Fibroblast of lung (primary cell): ENCODE data around the gene ZC3H11A. TPM values are rescaled to one million over a fixed set of nuclear protein-coding genes. Genes with fewer than 3 reads are reported as not detected.

Experiments
- DNase-seq, 2 donors: peaks; one replicate each; pipeline versions ENCODE4 v3.0.0 to v3.0.0-alpha.2; 2010; ENCODE audit warnings: low read depth in 2 of 2
- H2AFZ ChIP-seq: 2 replicates; pipeline ENCODE4 v1.5.1; 2012; ENCODE audit warnings: low read length, control low read depth, inconsistent platforms
- H3K27ac ChIP-seq: 2 replicates; pipeline ENCODE4 v1.5.1; 2011; ENCODE audit warnings: low read length, control low read depth; ENCODE audit not compliant: insufficient read depth
- H3K27me3 ChIP-seq: 2 replicates; pipeline ENCODE4 v1.5.1; 2011; ENCODE audit warnings: mild to moderate bottlenecking, low read length; ENCODE audit not compliant: control insufficient read depth, insufficient read depth
- H3K36me3 ChIP-seq: 2 replicates; pipeline ENCODE4 v1.5.1; 2011; ENCODE audit warnings: low read length; ENCODE audit not compliant: control insufficient read depth, insufficient read depth
- H3K4me1 ChIP-seq: 2 replicates; pipeline ENCODE4 v1.5.1; 2011; ENCODE audit warnings: low read length; ENCODE audit not compliant: control insufficient read depth, insufficient read depth; ENCODE audit errors: extremely low read depth
- H3K4me2 ChIP-seq: 2 replicates; pipeline ENCODE4 v1.5.1; 2011; ENCODE audit warnings: low read length, control low read depth; ENCODE audit not compliant: insufficient read depth; ENCODE audit errors: extremely low read depth
- H3K4me3 ChIP-seq, 4 experiments: fragments of 200-600 bp in 1 of 4; sonication (generic) in 1 of 4; replicated peaks in 1 of 4; 2 replicates each; pipeline ENCODE4 v1.5.1; 2011 to 2016; ENCODE audit warnings: low read length in 4 of 4, low read depth in 3 of 4, mild to moderate bottlenecking in 3 of 4, control low read depth in 2 of 4, inconsistent platforms in 1 of 4, mixed read lengths in 1 of 4; ENCODE audit not compliant: insufficient read depth in 1 of 4; ENCODE audit errors: control extremely low read depth in 1 of 4
- H3K79me2 ChIP-seq: 2 replicates; pipeline ENCODE4 v1.5.1; 2012; ENCODE audit warnings: mild to moderate bottlenecking, low read length, inconsistent platforms; ENCODE audit not compliant: control insufficient read depth, insufficient read depth
- H3K9ac ChIP-seq: 2 replicates; pipeline ENCODE4 v1.5.1; 2011; ENCODE audit warnings: mild to moderate bottlenecking, low read length, control low read depth; ENCODE audit not compliant: insufficient read depth
- H3K9me3 ChIP-seq: 2 replicates; pipeline ENCODE4 v1.5.1; 2012; ENCODE audit warnings: low read depth, low read length; ENCODE audit not compliant: control insufficient read depth, insufficient read depth
- H4K20me1 ChIP-seq: 2 replicates; pipeline ENCODE4 v1.5.1; 2011; ENCODE audit warnings: low read length; ENCODE audit not compliant: control insufficient read depth, insufficient read depth; ENCODE audit errors: extremely low read depth
- CTCF ChIP-seq, 2 donors: IDR thresholded peaks in 1 of 2; conservative IDR thresholded peaks in 1 of 2; 1 replicate in 1 of 2; 2 replicates in 1 of 2; pipeline ENCODE4 v1.5.1; 2011 to 2012; ENCODE audit warnings: low read length in 2 of 2, control low read depth in 1 of 2, inconsistent platforms in 1 of 2, low read depth in 1 of 2, mild to moderate bottlenecking in 1 of 2
- EZH2 ChIP-seq: IDR thresholded peaks from 2 replicates; pipeline ENCODE4 v1.5.1; 2012; ENCODE audit warnings: low read length, control low read depth, mild to moderate bottlenecking; ENCODE audit errors: missing control alignments
- polyA plus RNA-seq, 2 donors: library from polyadenylated mRNA; depleted of rRNA in 1 of 2; stranded (reverse) in 1 of 2; unstranded in 1 of 2; fragments of >200 nt; gene quantifications; 2 replicates each; pipeline ENCODE4 v1.2.1, GENCODE V29; 2011 to 2012; ENCODE audit warnings: missing spikeins in 1 of 2
- total RNA-seq: library from RNA; depleted of rRNA; stranded (reverse); fragments of >200 nt; gene quantifications from 2 replicates; pipeline ENCODE4 v1.2.1, GENCODE V29; 2014

The ZC3H11A gene
- total and polyA plus RNA-seq, 2 donors (not counting 1 experiment from before 2014, with no cell fraction given): 88.0 to 98.6 TPM

GRCh38 chr1:203794764-203795440 is 521 bp upstream of the ZC3H11A start:
- Histone ChIP-seq H4K20me1 (no peaks in the 10 kb centered on the region), H3K36me3 (peaks cover 5% of the 10 kb centered on the region), H3K9me3 (no peaks in the 10 kb centered on the region), H3K4me1 (peaks cover 8% of the 10 kb centered on the region), H3K79me2 (peaks cover 40% of the 10 kb centered on the region), H3K27me3 (no peaks in the 10 kb centered on the region), H3K9ac (peak overlapping the region; percentile 32), H3K27ac (peak overlapping the region; percentile 95), H2AFZ (peak overlapping the region; percentile 4), H3K4me2 (peak overlapping the region; percentile 73), H3K4me3 (peak overlapping the region; percentile 16 to 90 (median 50))
- no peak for DNase-seq
- TF ChIP-seq CTCF (conservative IDR thresholded peaks at IDR 0.05 in 1 of 2, IDR thresholded peaks at IDR 0.05 in 1 of 2; ENCODE audit: low read depth in 1 of 2, low read length in 2 of 2) (no peak), EZH2 (no peak)

GRCh38 chr1:203796236-203796605 is 798 bp downstream of the ZC3H11A start:
- Histone ChIP-seq H3K36me3 (peaks cover 5% of the 10 kb centered on the region), H3K79me2 (peaks cover 52% of the 10 kb centered on the region), H3K4me1 (peaks cover 8% of the 10 kb centered on the region), H3K4me3 (peak overlapping the region; percentile 75 to 90 (median 84)), H4K20me1 (no peaks in the 10 kb centered on the region), H2AFZ (no peak overlapping the region), H3K4me2 (peak overlapping the region; percentile 96), H3K27me3 (no peaks in the 10 kb centered on the region), H3K9me3 (no peaks in the 10 kb centered on the region), H3K9ac (peak overlapping the region; percentile 88), H3K27ac (peak overlapping the region; percentile 95)
- TF ChIP-seq CTCF (conservative IDR thresholded peaks at IDR 0.05 in 1 of 2, IDR thresholded peaks at IDR 0.05 in 1 of 2; ENCODE audit: low read depth in 1 of 2, low read length in 2 of 2) (no peak), EZH2 (no peak)
- peak; percentile 36 to 46 for DNase-seq

GRCh38 chr1:203797216-203797615 is 1.8 kb downstream of the ZC3H11A start:
- no peak for DNase-seq
- no peaks in the 10 kb centered on the region for H3K9me3 ChIP-seq
- peak overlapping the region; percentile 75 to 90 (median 84) for H3K4me3 ChIP-seq
- H4K20me1 ChIP-seq: no peaks in the 10 kb centered on the region
- peak overlapping the region; percentile 96 for H3K4me2 ChIP-seq
- no peaks in the 10 kb centered on the region for H3K27me3 ChIP-seq
- H3K27ac ChIP-seq: no peak overlapping the region
- peaks cover 62% of the 10 kb centered on the region for H3K79me2 ChIP-seq
- peaks cover 8% of the 10 kb centered on the region for H3K4me1 ChIP-seq
- no peak overlapping the region for H3K9ac ChIP-seq
- no peak overlapping the region for H2AFZ ChIP-seq
- peaks cover 5% of the 10 kb centered on the region for H3K36me3 ChIP-seq
- TF ChIP-seq EZH2 (no peak), CTCF (conservative IDR thresholded peaks at IDR 0.05 in 1 of 2, IDR thresholded peaks at IDR 0.05 in 1 of 2; ENCODE audit: low read depth in 1 of 2, low read length in 2 of 2) (no peak)
